Omental fat pad (tissue), 4 donors: ENCODE results near the gene INTS6. TPM values are rescaled to one million over a fixed set of nuclear protein-coding genes. Genes with fewer than 3 reads are reported as not detected.

Experiments
- ATAC-seq: fragments of 150-250 bp; one replicate; pipeline ENCODE4 v1.9.1; 2016; ENCODE audit warnings: mild to moderate bottlenecking, moderate library complexity; ENCODE audit not compliant: low FRiP score
- DNase-seq: peaks from one replicate; pipeline ENCODE4 v3.0.0-alpha.2; 2019; ENCODE audit warnings: low spot score
- small RNA-seq: library from RNA; depleted of rRNA; stranded (forward); fragments of <200 nt; gene quantifications from one replicate; pipeline ENCODE3, GENCODE V24; 2016
- total RNA-seq, 4 donors: library from RNA; depleted of rRNA; stranded (reverse); fragments of >200 nt; gene quantifications; one replicate each; pipeline ENCODE4 v1.1.0, GENCODE V29; 2016
- TF ChIP-seq, protein P1 (sequence below), 3 donors: fragments of 450-650 bp; IDR thresholded peaks; one replicate each; pipeline ENCODE4 v1.5.1; 2016 to 2017; ENCODE audit warnings: antibody characterized with exemption in 3 of 3, mild to moderate bottlenecking in 3 of 3, moderate library complexity in 2 of 3

The INTS6 gene
- total RNA-seq, 4 donors from 2014 or later: 31.3 to 69.7 (median 40.0) TPM

- DNase-seq: no peak
- no peak for ATAC-seq
- TF ChIP-seq, protein P1, sequence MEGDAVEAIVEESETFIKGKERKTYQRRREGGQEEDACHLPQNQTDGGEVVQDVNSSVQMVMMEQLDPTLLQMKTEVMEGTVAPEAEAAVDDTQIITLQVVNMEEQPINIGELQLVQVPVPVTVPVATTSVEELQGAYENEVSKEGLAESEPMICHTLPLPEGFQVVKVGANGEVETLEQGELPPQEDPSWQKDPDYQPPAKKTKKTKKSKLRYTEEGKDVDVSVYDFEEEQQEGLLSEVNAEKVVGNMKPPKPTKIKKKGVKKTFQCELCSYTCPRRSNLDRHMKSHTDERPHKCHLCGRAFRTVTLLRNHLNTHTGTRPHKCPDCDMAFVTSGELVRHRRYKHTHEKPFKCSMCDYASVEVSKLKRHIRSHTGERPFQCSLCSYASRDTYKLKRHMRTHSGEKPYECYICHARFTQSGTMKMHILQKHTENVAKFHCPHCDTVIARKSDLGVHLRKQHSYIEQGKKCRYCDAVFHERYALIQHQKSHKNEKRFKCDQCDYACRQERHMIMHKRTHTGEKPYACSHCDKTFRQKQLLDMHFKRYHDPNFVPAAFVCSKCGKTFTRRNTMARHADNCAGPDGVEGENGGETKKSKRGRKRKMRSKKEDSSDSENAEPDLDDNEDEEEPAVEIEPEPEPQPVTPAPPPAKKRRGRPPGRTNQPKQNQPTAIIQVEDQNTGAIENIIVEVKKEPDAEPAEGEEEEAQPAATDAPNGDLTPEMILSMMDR (IDR thresholded peaks at IDR 0.05): no peak
Observed at GRCh38 chr13:51313619-51314018, 139.2 kb downstream of the INTS6 start.

DNA sequence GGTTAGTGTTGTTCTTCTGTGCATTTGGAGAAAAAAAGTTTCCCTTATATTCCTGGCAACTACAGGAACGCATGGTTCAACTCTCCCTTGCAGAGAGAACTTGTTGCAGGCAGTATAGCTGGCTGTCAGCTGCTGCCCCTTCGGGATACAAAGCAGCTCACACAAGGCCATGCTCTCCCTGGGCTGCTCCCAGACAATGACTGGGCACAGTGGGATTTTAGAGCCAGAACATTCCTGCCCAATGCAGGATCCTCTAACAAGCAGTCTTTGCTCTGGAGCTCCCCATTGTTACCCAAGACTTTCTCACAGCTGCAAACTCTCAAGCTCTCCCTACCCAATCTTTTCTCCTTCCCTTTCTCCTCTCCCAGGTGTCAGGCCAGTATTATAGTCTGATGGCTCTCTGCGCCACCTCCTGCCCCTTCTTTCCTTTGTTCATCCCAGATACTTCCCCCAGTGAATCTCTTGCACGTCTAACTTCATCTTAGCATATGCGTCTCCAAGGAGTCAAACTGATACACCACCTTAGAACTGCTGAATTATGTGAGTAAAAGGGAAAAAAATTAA lies 140.8 kb downstream of the INTS6 start:
- no peak for DNase-seq
- TF ChIP-seq, protein P1 (IDR thresholded peaks at IDR 0.05): no peak

More for the DNA sequence above, 140.8 kb downstream of the INTS6 start:
- ATAC-seq: no peak

Small RNAs within 50 kb of the gene (small RNA-seq; reads per million reads assigned to genes)
- gene MIR5693 (not detected), gene RN7SL320P (not detected), gene SNRPGP11 (not detected)

Other genes with a start within 250 kb of the INTS6 start
- 10 to 100 TPM in 3 of 4 donors, 1 to 10 TPM in 1; 8.2 to 19.2 (median 13.2) TPM for gene FAM124A, start 230.6 kb downstream of the INTS6 start, total RNA-seq
- gene SERPINE3, start 113.3 kb downstream of the INTS6 start, total RNA-seq: 1 to 10 TPM in 2 of 4 donors, not detected in 2; 1.6 to 8.8 TPM
- gene WDFY2, start 131.4 kb upstream of the INTS6 start, total RNA-seq: 10 to 100 TPM; 13.3 to 26.6 (median 15.8) TPM